ENCODE results near the gene MLXIPL.

GRCh38 chr7:73605601-73606220, 18.6 kb downstream of the MLXIPL start:
- TF ChIP-seq, protein P1, sequence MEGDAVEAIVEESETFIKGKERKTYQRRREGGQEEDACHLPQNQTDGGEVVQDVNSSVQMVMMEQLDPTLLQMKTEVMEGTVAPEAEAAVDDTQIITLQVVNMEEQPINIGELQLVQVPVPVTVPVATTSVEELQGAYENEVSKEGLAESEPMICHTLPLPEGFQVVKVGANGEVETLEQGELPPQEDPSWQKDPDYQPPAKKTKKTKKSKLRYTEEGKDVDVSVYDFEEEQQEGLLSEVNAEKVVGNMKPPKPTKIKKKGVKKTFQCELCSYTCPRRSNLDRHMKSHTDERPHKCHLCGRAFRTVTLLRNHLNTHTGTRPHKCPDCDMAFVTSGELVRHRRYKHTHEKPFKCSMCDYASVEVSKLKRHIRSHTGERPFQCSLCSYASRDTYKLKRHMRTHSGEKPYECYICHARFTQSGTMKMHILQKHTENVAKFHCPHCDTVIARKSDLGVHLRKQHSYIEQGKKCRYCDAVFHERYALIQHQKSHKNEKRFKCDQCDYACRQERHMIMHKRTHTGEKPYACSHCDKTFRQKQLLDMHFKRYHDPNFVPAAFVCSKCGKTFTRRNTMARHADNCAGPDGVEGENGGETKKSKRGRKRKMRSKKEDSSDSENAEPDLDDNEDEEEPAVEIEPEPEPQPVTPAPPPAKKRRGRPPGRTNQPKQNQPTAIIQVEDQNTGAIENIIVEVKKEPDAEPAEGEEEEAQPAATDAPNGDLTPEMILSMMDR (IDR thresholded peaks at IDR 0.05; ENCODE audit: low read depth, low read length, missing input control): no peak
- no peak for TF ChIP-seq FOXA1 (IDR thresholded peaks at IDR 0.05)
- TF ChIP-seq MAX (IDR thresholded peaks at IDR 0.05): no peak
- no peak for TF ChIP-seq SP1 (IDR thresholded peaks at IDR 0.05)
- TF ChIP-seq RAD21 (IDR thresholded peaks at IDR 0.05): no peak
- no peak for TF ChIP-seq EGR1 (IDR thresholded peaks at IDR 0.05; ENCODE audit: low read depth in 2 of 2)
- TF ChIP-seq, protein P2, sequence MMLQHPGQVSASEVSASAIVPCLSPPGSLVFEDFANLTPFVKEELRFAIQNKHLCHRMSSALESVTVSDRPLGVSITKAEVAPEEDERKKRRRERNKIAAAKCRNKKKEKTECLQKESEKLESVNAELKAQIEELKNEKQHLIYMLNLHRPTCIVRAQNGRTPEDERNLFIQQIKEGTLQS (IDR thresholded peaks at IDR 0.05): no peak
- TF ChIP-seq, protein P3, sequence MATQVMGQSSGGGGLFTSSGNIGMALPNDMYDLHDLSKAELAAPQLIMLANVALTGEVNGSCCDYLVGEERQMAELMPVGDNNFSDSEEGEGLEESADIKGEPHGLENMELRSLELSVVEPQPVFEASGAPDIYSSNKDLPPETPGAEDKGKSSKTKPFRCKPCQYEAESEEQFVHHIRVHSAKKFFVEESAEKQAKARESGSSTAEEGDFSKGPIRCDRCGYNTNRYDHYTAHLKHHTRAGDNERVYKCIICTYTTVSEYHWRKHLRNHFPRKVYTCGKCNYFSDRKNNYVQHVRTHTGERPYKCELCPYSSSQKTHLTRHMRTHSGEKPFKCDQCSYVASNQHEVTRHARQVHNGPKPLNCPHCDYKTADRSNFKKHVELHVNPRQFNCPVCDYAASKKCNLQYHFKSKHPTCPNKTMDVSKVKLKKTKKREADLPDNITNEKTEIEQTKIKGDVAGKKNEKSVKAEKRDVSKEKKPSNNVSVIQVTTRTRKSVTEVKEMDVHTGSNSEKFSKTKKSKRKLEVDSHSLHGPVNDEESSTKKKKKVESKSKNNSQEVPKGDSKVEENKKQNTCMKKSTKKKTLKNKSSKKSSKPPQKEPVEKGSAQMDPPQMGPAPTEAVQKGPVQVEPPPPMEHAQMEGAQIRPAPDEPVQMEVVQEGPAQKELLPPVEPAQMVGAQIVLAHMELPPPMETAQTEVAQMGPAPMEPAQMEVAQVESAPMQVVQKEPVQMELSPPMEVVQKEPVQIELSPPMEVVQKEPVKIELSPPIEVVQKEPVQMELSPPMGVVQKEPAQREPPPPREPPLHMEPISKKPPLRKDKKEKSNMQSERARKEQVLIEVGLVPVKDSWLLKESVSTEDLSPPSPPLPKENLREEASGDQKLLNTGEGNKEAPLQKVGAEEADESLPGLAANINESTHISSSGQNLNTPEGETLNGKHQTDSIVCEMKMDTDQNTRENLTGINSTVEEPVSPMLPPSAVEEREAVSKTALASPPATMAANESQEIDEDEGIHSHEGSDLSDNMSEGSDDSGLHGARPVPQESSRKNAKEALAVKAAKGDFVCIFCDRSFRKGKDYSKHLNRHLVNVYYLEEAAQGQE (IDR thresholded peaks at IDR 0.05): no peak
- TF ChIP-seq, protein P4, sequence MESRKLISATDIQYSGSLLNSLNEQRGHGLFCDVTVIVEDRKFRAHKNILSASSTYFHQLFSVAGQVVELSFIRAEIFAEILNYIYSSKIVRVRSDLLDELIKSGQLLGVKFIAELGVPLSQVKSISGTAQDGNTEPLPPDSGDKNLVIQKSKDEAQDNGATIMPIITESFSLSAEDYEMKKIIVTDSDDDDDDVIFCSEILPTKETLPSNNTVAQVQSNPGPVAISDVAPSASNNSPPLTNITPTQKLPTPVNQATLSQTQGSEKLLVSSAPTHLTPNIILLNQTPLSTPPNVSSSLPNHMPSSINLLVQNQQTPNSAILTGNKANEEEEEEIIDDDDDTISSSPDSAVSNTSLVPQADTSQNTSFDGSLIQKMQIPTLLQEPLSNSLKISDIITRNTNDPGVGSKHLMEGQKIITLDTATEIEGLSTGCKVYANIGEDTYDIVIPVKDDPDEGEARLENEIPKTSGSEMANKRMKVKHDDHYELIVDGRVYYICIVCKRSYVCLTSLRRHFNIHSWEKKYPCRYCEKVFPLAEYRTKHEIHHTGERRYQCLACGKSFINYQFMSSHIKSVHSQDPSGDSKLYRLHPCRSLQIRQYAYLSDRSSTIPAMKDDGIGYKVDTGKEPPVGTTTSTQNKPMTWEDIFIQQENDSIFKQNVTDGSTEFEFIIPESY (IDR thresholded peaks at IDR 0.05): no peak
- TF ChIP-seq TAF1 (conservative IDR thresholded peaks at IDR 0.05): no peak
- no peak for TF ChIP-seq JUND (IDR thresholded peaks at IDR 0.05)
- no peak for TF ChIP-seq GABPA (IDR thresholded peaks at IDR 0.05 in 1 of 2, conservative IDR thresholded peaks at IDR 0.05 in 1 of 2)
- TF ChIP-seq YY1 (IDR thresholded peaks at IDR 0.05): no peak
- no peak for TF ChIP-seq HNF4G (IDR thresholded peaks at IDR 0.05)

Measured in liver (tissue), 3 donors.